HG03342 (cell line): ENCODE results near the gene CAPS2.

Experiments used
- ATAC-seq: cut with Tn5 transposase; IDR thresholded peaks from one replicate; pipeline ENCODE4 v1.9.1; 2021; ENCODE audit warnings: mild to moderate bottlenecking, moderate library complexity; ENCODE audit not compliant: unreplicated experiment

Gene CAPS2

GRCh38 chr12:75305412-75306332, 24.5 kb downstream of the CAPS2 start:
- ATAC-seq: no peak

GRCh38 chr12:75302781-75303180, 27.3 kb downstream of the CAPS2 start:
- ATAC-seq: no peak

- no peak for ATAC-seq
These were observed 27.9 kb downstream of the CAPS2 start for GRCh38 chr12:75302225-75302624.

GRCh38 chr12:75294797-75295196, 35.3 kb downstream of the CAPS2 start:
- ATAC-seq: no peak

- ATAC-seq: no peak
These were observed 35.8 kb downstream of the CAPS2 start for GRCh38 chr12:75294336-75294735.

GRCh38 chr12:75291014-75291413, 39.1 kb downstream of the CAPS2 start:
- no peak for ATAC-seq

GRCh38 chr12:75289753-75290152, 40.4 kb downstream of the CAPS2 start:
- ATAC-seq: no peak

- ATAC-seq: no peak
These were observed 41.3 kb downstream of the CAPS2 start for GRCh38 chr12:75288860-75289259.

- no peak for ATAC-seq
These were observed 54.4 kb downstream of the CAPS2 start for GRCh38 chr12:75275702-75276101.

GRCh38 chr12:75271576-75271975, 58.5 kb downstream of the CAPS2 start:
- ATAC-seq: no peak

GRCh38 chr12:75270157-75270556, 60.0 kb downstream of the CAPS2 start:
- ATAC-seq: no peak

GRCh38 chr12:75269209-75269608, 60.9 kb downstream of the CAPS2 start:
- ATAC-seq: no peak

GRCh38 chr12:75260316-75260715, 69.8 kb downstream of the CAPS2 start:
- ATAC-seq: no peak

GRCh38 chr12:75259143-75259542, 71.0 kb downstream of the CAPS2 start:
- ATAC-seq: no peak

- no peak for ATAC-seq
These were observed 72.6 kb downstream of the CAPS2 start for GRCh38 chr12:75257510-75257909.

- no peak for ATAC-seq
These were observed 85.0 kb downstream of the CAPS2 start for GRCh38 chr12:75245108-75245507.

GRCh38 chr12:75239987-75240386, 90.1 kb downstream of the CAPS2 start:
- peak; percentile 86 for ATAC-seq

GRCh38 chr12:75236206-75236605, 93.9 kb downstream of the CAPS2 start:
- ATAC-seq: no peak

GRCh38 chr12:75227132-75227531, 103.0 kb downstream of the CAPS2 start:
- ATAC-seq: no peak
